ENCODE data around the gene DCLRE1B. TPM values are rescaled to one million over a fixed set of nuclear protein-coding genes. Genes with fewer than 3 reads are reported as not detected.

DCLRE1B gene
- total RNA-seq = 5.3 TPM

- peak; percentile 98 for DNase-seq (ENCODE audit: low spot score)
Measured at GRCh38 chr1:113904674-113905434, at the start of gene DCLRE1B, which contains the start of gene AP4B1. Gene DCLRE1B (plus strand): TSS chr1:113905326. CDS start chr1:113905587, 261 bp downstream. Gene AP4B1 (minus strand): TSS chr1:113904799. CDS start chr1:113904717, 82 bp downstream.

GRCh38 chr1:113855630-113856400 lies 49.3 kb upstream of the DCLRE1B start:
- no peak for DNase-seq (ENCODE audit: low spot score)

DNA sequence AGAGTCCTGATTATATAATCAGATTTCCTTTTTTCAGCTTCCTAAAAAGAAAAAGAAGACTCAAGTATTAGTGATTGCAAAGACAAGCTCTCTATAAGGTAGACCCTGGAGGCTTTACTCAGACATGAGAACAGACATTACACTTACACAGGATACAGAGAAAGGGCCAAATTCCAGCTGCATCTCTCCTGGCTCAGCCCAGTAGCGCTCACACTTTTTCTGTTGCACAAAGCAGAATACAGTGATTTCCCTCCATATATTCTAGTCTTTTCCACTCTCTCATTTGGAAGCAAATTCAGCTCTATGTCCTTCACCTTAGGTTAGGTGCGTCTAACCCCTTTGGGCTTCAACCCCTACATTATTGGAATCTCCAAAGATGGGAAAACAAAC lies 48.7 kb upstream of the DCLRE1B start:
- DNase-seq (ENCODE audit: low spot score) = no peak

- DNase-seq (ENCODE audit: low spot score) = no peak
Measured at GRCh38 chr1:113857776-113858175, 47.4 kb upstream of the DCLRE1B start.

GRCh38 chr1:113858418-113858817 lies 46.7 kb upstream of the DCLRE1B start:
- DNase-seq (ENCODE audit: low spot score) = no peak

DNA sequence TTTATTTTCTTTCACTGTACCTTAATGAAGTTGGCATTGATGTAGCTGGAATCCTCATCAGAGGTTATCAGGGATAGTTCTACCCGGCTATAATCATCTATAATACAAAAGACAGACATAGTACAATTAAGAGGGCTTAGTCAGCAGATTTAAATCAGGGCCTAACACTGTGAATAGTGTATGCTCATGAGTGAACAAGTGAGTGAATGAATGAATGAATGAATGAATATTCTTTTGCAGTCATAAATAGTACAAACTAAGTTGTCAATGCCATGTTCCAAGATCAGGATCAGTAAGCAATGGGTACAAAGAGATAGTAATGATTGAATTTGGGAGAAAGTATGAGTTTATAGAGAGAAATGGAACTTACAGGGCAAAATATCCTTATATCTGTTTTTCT lies 46.1 kb upstream of the DCLRE1B start:
- no peak for DNase-seq (ENCODE audit: low spot score)

DNA sequence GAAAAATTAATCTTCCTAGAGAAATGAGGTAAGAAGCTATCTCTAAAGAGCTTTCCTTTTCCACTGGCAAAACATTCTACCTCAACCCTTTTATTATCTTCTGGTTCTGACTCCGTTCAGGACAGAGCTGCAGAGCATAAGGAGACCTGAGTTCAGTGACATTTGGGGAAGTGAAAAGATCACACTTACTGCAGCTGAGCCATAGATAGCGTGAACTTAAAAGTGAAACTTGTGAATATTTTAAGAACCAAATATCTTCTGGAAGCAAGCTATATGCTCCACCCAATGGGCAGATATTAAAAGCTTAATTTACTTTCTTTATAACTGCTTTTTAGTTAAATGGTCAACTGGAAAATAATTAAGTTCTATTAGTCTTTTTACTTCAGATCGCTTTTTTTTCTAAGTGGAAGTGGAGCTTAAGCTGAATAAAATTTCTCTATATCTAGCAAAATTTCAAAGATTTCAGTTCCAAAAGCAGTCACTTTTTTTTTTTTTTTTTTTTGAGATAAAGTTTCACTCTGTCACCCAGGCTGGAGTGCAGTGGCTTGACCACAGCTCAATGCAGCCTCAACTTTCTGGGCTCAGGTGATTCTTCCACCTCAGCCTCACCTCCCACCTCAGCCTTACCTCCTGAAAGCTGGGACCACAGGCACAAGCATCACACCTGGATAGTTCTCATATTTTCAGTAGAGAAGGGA lies 45.5 kb upstream of the DCLRE1B start:
- DNase-seq (ENCODE audit: low spot score) = no peak

GRCh38 chr1:113860891-113861290 lies 44.2 kb upstream of the DCLRE1B start:
- DNase-seq (ENCODE audit: low spot score) = no peak

- DNase-seq (ENCODE audit: low spot score) = no peak
Measured at GRCh38 chr1:113861641-113862040, 43.5 kb upstream of the DCLRE1B start.

DNA sequence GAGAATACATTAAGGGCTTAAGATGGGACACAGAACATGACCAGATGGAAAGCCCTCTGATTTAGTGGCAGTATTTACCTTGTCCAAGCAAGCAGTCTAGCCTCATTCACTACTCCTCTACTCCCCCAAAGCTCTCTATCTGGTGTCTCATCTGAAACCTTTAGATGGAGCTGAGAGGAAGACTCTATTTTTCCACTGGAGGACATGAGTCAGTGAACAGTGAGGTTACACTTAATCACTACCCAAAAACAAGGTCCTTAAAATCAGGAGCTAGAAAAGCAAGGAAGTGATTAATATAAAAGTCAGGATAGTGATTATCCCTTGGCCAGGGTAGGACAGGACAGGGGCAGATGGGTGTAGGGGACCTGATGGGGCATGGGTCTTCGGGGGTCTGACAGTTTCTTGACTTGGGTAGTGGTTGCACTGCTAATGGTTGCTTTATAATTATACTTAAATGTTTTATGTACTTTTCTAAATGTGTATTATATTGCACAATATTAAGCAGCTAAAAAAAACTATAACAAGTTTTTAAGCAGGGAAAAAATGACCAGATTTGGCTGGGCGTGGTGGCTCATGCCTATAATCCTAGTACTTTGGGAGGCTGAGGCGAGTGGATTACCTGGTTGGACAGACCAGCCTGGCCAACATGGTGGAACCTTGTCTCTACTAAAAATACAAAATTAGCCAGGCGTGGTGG lies 36.6 kb upstream of the DCLRE1B start:
- DNase-seq (ENCODE audit: low spot score) = no peak

GRCh38 chr1:113870778-113871177 lies 34.3 kb upstream of the DCLRE1B start:
- no peak for DNase-seq (ENCODE audit: low spot score)

GRCh38 chr1:113871597-113872113 lies 33.5 kb upstream of the DCLRE1B start, which contains the start of gene PTPN22:
Gene PTPN22 (minus strand): TSS chr1:113871712.
- DNase-seq (ENCODE audit: low spot score) = peak; percentile 47

DNA sequence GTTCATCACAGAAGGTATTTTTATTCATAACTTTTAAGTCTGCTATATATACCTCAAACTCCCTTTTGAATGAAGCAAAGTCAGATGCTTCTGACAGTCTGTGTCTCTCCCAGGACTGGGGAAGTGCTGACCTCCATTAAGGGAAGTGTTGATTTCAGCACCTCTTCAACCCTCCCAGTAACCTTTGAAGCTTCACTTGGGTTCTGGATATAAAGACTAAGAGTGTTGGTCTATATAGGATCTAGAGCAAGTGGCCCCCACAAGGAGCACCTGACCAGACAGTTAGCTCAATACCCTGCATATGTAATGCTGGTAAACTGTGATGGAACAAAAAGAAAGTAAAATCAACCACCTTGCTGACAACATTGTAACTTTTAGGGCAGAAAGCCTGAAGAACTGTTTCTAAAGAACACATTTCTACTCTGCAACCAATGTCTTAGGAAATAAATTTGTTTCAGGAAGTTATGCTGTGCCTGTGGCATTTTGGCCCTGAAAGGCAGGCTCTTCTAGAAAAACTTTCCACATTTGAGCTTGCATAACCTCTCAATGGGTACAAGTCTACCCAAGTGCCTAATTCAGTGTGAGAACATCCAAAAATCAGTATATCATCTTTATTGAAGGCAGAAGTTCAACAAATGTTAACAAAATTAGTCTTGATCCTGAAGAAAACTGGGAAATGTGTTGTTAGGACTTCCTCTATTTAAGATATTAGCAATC lies 32.7 kb upstream of the DCLRE1B start:
- no peak for DNase-seq (ENCODE audit: low spot score)

DNA sequence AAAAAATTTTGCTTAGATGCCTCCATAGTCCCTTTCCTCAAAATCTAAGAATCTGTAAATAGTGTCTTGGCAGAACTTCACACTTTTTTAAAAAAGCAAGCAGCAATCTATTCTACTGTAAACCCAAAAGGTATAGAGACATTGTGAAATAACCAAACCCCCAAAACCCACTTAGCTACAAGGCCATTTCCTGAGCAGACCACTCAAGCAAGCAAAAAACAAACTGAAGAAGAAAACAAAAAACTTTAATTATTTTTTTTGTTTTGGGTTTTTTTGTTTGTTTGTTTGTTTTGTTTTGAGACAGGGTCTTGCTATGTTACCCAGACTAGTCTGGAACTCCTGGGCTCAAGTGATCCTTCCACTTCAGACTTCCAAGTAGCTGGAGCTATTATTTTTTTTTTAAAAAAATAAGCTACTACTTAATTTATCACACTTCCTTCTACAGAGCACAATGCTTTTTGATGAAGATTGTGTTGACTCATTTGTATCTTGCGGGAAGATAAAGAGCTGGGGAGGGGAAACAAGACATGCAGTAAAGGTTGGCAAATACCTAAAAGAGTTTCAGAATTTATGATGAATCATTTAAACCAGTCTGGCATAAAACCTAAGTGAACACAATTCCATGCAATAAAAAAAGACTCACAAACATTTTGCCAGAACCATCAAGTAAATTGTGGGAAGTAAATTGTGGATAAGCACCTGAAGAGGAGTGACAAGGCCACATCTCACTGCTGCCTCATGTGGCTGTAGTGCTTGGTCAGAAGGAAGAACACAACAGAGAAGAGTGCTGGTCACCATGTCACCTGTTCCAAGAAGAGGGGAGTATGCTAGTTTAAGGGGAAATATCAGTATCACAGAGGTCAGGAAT lies 30.9 kb upstream of the DCLRE1B start:
- no peak for DNase-seq (ENCODE audit: low spot score)

- DNase-seq (ENCODE audit: low spot score) = no peak
Measured at GRCh38 chr1:113875714-113876113, 29.4 kb upstream of the DCLRE1B start.

- no peak for DNase-seq (ENCODE audit: low spot score)
Measured at GRCh38 chr1:113876176-113876575, 28.9 kb upstream of the DCLRE1B start.

DNA sequence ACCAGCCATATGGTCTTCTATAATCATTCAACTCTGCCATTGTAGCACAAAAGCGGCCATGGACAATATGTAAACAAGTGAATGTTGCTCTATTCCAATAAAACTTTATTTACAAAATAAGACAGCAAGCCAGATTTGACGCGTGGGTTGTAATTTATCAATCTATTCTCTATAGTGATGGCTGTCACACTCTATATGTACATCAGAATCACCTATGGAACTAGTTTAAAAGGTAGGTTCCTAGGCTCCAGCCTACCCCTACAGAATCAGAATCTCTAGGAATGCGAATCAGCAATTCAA lies 25.4 kb upstream of the DCLRE1B start:
- DNase-seq (ENCODE audit: low spot score) = no peak

DNA sequence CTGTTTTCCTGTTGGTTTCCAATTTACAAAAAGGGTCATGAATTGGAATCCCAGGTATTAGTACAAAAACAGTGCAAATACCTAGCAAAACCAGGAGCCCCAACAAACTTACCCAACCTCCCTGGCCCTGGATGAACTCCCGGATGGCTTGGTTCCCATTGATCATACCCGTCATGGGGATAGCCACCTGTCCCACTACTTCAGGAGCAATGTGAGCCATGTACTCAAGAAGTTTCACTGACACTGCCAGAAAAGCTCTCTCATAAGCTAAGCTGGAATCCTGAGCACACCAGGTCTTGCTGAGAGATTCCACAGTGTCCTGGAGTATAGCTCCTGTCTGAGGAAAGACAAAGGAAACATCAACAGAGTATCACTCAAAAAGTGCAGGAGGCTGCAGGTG lies 23.5 kb upstream of the DCLRE1B start:
- DNase-seq (ENCODE audit: low spot score) = no peak

GRCh38 chr1:113886417-113887401 lies 18.4 kb upstream of the DCLRE1B start:
- DNase-seq (ENCODE audit: low spot score) = no peak

Data from ureter (tissue), 1 donor.